ENCODE data around the gene RRM1. TPM values are rescaled to one million over a fixed set of nuclear protein-coding genes. Genes with fewer than 3 reads are reported as not detected.

The RRM1 gene
- total RNA-seq, 1 experiment from 2014 or later: 88.8 TPM

- no peak for DNase-seq (ENCODE audit: low spot score)
- H3K4me1 Mint-ChIP-seq: no peaks in the 10 kb centered on the region
- ChIA-PET CTCF (no interaction called here), POLR2A (no interaction called here)
- no peak for ATAC-seq
- H3K4me3 Mint-ChIP-seq: no peak overlapping the region
- TF ChIP-seq AFF4 (CRISPR knock-in tag; IDR thresholded peaks at IDR 0.05; ENCODE audit: borderline replicate concordance) (no peak), PREB (CRISPR knock-in tag; IDR thresholded peaks at IDR 0.05; ENCODE audit: borderline replicate concordance) (no peak), NR3C1 (CRISPR knock-in tag; conservative IDR thresholded peaks at IDR 0.05; ENCODE audit: low read depth) (no peak), PRDM15 (CRISPR knock-in tag; IDR thresholded peaks at IDR 0.05) (no peak), ZMAT4 (CRISPR knock-in tag; IDR thresholded peaks at IDR 0.05) (no peak), TCF7 (CRISPR knock-in tag; IDR thresholded peaks at IDR 0.05; ENCODE audit: low read depth) (no peak), MAX (CRISPR knock-in tag; IDR thresholded peaks at IDR 0.05) (no peak), ZNF121 (CRISPR knock-in tag; IDR thresholded peaks at IDR 0.05) (no peak), HMGXB4 (CRISPR knock-in tag; IDR thresholded peaks at IDR 0.05) (no peak), RELA (CRISPR knock-in tag; IDR thresholded peaks at IDR 0.05; ENCODE audit: borderline replicate concordance) (no peak), ERG (CRISPR knock-in tag; IDR thresholded peaks at IDR 0.05) (no peak), ZNF425 (CRISPR knock-in tag; conservative IDR thresholded peaks at IDR 0.05) (no peak), ZNF219 (CRISPR knock-in tag; IDR thresholded peaks at IDR 0.05; ENCODE audit: borderline replicate concordance) (no peak)
- peaks cover 37% of the 10 kb centered on the region for H3K9me3 Mint-ChIP-seq
- no peak overlapping the region for H3K27ac Mint-ChIP-seq
- H3K27me3 Mint-ChIP-seq (ENCODE audit: low read depth): no peaks in the 10 kb centered on the region
- H3K36me3 Mint-ChIP-seq: peaks cover 69% of the 10 kb centered on the region
Measured at GRCh38 chr11:4138497-4138896, 43.9 kb downstream of the RRM1 start.

Data from WTC11 (cell line).